ENCODE measurements around the gene TTC16.
A peak's percentile ranks its signal among the peaks of the same experiment; 100 is the strongest.
"Not testable (repeated sequence)": the region's sequence is repeated elsewhere in the genome, so short reads cannot be mapped to it uniquely, and the experiment has no call there.

Gene TTC16

GRCh38 chr9:127769101-127769500 lies 53.2 kb downstream of the TTC16 start:
- DNase-seq (ENCODE audit: low read depth in 3 of 3): no peak

- DNase-seq (ENCODE audit: low read depth in 3 of 3): no peak
These were observed 54.2 kb downstream of the TTC16 start for GRCh38 chr9:127769929-127770582.

- DNase-seq (ENCODE audit: low read depth in 3 of 3): no peak
These were observed 54.7 kb downstream of the TTC16 start for GRCh38 chr9:127770583-127770904.

GRCh38 chr9:127770905-127771569 lies 55.2 kb downstream of the TTC16 start:
- peak; percentile 94 to 98 (median 96) for DNase-seq (ENCODE audit: low read depth in 3 of 3)

- no peak for DNase-seq (ENCODE audit: low read depth in 3 of 3)
These were observed 55.8 kb downstream of the TTC16 start for GRCh38 chr9:127771570-127772189.

- DNase-seq (ENCODE audit: low read depth in 3 of 3): no peak
These were observed 56.7 kb downstream of the TTC16 start for GRCh38 chr9:127772603-127773002.

GRCh38 chr9:127773272-127773671 lies 57.4 kb downstream of the TTC16 start:
- no peak for DNase-seq (ENCODE audit: low read depth in 3 of 3)

GRCh38 chr9:127773981-127774380 lies 58.1 kb downstream of the TTC16 start:
- no peak for DNase-seq (ENCODE audit: low read depth in 3 of 3)

- peak in 2 of 3 donors; percentile 56 to 67 for DNase-seq (ENCODE audit: low read depth in 3 of 3)
These were observed 60.5 kb downstream of the TTC16 start for GRCh38 chr9:127776195-127776923.

- DNase-seq (ENCODE audit: low read depth in 3 of 3): no peak
These were observed 61.0 kb downstream of the TTC16 start for GRCh38 chr9:127776924-127777289.

GRCh38 chr9:127777368-127777980 lies 61.6 kb downstream of the TTC16 start:
- no peak for DNase-seq (ENCODE audit: low read depth in 3 of 3)

GRCh38 chr9:127778280-127779135 lies 62.6 kb downstream of the TTC16 start, which contains the start of gene SH2D3C:
Gene SH2D3C, minus strand, starts transcription at chr9:127778666. Its CDS starts 39 bp downstream, at chr9:127778627.
- peak in 1 of 3 donors; percentile 60 for DNase-seq (ENCODE audit: low read depth in 3 of 3)

GRCh38 chr9:127779136-127779981 lies 63.5 kb downstream of the TTC16 start:
- DNase-seq (ENCODE audit: low read depth in 3 of 3): peak; percentile 48 to 61 (median 57)

- DNase-seq (ENCODE audit: low read depth in 3 of 3): no peak
These were observed 64.4 kb downstream of the TTC16 start for GRCh38 chr9:127780126-127780885.

GRCh38 chr9:127780909-127781308 lies 65.0 kb downstream of the TTC16 start:
- not testable (repeated sequence) for DNase-seq (ENCODE audit: low read depth in 3 of 3)

All from stimulated activated CD4-positive, alpha-beta T cell treated with anti-CD3 and anti-CD28 coated beads, TNF-alpha, amount 100 ng/mL, for 48 hours (primary cell).